Activated CD8-positive, alpha-beta memory T cell treated with anti-CD3 and anti-CD28 coated beads, Interleukin-2, amount 50 U/mL, for 24 hours (primary cell): ENCODE results near the gene TCERG1L.
"Not testable (repeated sequence)": the region's sequence is repeated elsewhere in the genome, so short reads cannot be mapped to it uniquely, and the experiment has no call there.

Source experiments
- DNase-seq: peaks from one replicate; pipeline ENCODE4 v3.0.0-alpha.2; 2020; ENCODE audit errors: extremely low read depth

The TCERG1L gene

DNA sequence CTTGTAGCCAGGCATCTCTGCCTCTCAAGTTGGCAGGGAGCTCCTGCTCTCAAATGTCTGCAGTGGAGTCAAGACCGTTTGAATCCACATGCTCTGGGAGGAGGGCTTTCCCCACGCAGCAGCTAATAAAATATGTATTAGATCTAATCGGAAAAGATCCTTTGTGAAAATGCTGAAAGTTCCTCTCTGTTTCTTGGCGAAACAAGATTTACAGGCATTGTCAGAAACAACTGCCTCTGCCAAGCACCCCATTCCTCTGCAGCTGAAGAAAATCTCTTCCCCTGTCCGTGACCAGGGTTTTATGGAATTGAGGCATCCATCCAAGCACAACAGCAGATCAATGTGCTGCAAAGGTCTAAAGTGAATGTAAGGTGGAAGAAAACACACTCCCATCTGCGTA is 165.8 kb downstream of the TCERG1L start:
- DNase-seq, result no peak

DNA sequence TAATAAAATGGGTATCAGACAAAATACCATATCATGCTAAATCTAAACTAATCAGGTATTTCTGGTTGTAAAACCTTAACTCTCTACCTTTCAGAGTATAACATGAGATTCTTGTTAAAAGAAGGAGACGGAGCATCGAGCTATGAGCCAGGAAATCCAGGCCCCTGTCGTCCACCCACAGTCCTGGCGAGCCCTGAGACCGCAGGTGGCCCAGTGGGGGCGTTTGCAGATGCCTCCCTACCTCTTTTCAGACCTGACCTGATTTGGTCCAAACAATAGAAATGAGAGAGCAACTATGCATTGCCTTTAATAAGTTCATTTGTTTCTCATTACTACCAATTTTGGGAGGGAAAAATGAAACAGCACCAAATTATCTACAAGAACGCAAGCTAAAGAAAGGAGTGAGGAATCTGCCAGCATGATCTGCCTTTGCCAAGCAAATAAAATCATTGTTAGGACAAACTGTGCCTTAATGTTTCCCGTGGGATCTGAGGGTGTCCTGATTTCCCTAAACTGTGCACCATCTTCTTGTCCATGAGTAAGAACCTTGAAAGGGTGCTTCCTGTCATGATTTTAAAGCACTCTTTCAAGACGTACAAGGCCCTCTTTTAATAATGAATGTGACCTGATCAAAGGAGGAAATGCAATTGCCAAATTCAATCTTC is 166.7 kb downstream of the TCERG1L start:
- no peak for DNase-seq

DNA sequence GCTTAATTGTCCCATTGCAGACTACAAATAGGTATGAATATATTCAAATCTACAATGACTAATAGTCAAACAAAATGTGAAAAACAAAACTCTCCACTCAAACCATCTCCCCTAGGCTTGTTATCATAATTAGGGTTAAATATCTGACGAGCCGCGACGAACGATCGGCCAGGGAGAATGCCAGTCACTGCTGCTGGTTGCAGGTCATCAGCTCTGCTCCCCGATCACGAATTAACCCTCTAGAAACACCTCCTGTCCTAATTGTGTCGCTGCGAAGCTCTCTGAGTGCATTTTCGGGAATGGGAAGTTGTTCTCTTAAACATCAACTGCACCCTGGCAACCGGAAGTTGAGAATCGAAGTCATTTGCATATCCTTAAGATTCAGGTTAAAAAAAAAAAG is 167.3 kb downstream of the TCERG1L start:
- DNase-seq, result no peak

DNA sequence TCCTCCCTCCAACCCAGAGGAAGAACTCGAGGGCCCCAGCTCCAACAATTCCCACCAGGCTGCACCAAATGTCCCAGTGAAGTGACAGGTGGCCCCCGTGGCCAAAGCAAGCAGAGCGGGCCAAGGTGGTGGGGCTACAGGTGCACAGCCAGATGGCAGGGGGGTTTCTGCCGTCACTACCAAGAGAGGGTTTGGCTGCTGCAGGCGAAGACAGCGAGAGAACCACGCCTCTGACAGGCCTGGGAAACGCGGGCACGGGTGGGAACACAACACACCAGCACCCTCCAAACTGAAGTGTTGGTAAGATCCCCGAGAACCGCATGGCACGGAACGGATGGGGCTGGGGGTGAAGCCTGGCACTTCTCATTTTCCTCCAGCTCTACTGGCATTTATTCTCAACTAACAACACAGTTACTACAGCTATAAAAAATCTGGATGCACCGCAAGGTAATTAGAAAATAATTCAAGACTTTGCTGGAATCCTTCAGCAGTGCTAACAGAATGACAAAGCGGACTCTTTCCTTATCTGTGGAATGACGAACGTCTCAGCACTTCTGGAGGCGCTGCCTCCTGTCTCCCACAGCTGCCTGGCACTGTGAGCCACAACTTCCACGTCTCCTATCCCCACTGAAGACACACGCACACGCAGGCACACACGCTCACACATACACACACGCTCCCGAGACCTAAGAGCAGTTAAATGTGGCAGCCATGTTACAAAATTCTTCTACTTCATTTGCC is 167.9 kb downstream of the TCERG1L start:
- DNase-seq, result no peak

DNA sequence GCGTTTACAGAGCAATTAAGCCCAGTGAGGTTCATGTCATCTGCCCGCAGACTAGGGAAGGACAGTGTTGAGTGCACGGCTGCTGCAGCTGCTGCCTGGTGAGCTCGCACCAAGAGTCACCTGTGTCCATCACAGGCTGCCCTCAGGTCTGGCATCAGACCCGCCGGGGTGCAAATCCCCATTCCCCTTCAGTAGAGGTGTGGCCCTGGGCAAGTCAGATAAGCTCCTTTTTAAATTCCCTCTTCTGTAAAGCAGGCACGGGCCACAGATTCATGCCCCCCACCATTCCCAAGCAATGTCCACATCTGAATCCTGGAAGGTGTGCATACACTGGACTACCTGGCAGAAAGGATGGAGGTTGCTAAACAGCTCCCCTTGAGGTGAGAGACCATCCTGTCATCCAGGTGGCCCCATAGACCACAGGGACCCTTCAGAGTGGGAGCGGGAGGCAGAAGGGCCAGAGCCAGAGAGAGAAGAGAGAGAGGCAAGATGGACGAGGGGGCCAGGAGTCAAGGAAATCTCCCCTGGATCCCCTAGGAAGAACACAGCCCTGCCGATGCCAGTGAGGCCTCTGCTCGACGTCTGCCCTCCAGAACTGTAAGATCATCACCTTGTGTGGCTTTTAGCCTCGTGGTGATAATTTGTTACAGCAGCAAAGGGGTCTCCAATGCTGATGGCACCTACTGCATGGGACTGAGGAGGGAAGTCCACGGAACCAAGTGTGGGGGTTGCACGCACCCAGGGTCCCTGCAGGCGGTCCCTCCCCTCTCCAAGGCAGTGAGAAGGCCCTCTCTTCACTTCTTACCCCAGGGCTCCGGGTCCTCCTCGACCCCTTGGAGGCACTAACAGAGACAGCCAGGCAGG is 168.8 kb downstream of the TCERG1L start:
- no peak for DNase-seq

DNA sequence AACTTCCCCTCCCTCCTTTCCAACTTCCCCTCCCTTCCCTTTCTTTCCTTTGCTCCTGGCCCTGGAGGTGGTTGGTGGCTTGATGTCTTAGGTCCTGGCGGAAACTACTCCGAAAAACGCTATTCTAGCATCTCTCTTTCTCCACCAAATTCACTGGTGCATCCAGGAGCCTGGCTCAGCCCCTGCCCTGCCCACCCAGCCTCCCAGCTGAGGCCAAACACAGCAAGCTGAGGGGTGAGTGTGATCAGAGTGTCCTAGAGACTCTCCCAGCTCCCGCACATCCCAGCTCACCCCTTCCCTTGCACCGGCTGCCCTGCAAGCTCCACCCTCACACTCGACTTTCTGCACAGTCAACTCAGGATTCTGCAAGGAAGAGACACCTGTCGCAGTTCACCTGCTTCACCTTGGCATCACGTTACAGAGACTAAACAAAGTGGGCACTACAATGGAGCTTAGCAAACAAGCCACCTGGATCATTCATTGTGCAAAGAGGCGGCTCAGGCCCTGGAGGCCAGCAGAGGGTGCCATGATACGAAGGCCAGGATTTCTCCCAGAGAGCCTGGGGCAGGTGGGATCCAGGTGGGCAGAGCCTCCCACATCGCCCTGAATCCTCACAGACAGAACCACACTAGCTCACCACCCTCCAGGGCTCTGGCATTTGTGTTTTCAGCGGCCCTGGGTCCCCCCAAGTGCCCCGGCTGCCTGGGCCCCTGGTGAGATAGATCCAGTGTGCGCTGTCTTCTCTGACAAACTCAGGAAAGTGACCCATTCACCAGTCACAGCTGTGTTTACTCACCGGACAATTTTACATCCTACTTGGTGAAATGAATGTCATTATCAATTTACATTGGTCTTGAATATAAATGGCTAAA is 169.6 kb downstream of the TCERG1L start:
- no peak for DNase-seq

DNA sequence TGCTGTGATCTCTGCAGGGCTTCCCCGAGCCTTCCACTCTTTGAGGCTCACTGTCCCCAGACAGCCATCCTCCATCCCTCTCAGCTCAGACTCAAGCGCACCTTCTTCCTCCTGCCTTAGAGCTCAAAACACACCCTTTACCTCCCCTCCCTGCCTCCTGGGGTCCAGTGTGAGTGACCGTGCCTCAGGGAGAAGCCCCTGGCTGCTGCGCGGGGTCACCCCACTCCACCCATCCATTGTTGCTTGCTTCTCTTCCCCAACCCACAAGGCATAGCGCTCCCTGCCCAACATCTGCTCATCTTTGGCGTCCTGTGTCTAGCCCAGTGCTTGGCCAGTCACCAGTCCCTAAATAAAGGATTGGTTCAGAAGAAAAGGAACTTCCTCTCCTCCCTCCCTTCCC is 170.3 kb downstream of the TCERG1L start:
- no peak for DNase-seq

DNA sequence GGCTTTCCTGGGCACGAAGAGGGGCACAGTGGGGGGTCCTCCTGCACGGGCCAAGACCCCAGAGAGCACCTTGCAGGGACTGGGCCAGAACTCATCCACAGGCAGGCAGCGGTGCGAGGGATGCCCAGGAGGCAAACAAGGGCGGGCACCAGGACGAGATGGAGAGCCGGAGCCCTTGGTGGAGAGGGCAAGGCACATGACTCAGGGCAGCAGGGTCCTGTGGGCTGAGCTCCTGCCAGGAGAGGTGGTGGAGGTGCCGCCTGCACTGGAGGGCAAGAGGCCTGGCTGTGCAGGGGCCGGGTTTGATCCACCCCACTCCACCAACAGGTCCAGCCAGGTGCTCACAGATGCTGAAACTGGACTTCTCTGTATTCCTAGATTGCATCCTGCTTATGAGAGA is 170.9 kb downstream of the TCERG1L start:
- DNase-seq, result no peak

DNA sequence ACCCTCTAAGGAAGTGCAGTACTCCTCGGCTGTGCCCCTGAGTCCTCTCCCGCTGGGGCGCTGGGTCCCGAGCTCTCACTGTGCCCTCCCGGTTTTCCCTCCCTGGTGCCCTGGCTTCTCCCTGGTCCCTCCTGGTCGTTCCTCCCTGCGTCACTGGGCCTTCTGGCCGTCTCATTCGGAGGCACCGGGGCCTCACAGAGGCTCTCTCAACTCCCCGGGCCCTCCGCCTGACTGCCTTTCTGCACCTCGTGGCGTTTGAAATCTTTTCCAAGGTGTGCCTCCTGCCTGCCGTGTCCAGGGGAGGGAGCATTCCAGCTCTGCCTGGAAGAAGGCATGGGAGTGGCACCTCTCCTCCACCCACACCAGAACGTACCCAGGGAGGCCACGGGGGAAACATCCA is 174.3 kb downstream of the TCERG1L start:
- DNase-seq, result no peak

DNA sequence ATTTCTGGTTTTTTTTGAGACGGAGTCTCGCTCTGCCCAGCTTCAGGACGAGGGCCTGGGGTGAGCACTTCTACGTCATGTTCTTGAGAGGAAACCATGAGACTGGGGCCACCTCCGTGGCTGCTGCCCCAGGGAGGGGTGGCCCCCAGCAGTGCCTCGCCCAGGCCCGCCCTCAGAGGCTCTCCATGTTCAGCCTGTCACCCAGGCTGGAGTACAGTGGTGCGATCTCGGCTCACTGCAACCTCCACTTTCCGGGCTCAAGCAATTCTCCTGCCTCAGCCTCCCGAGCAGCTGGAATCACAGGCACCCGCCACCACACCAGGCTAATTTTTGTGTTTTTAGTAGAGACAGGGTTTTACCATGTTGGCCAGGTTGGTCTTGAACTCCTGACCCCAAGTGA is 175.2 kb downstream of the TCERG1L start:
- not testable (repeated sequence) for DNase-seq

DNA sequence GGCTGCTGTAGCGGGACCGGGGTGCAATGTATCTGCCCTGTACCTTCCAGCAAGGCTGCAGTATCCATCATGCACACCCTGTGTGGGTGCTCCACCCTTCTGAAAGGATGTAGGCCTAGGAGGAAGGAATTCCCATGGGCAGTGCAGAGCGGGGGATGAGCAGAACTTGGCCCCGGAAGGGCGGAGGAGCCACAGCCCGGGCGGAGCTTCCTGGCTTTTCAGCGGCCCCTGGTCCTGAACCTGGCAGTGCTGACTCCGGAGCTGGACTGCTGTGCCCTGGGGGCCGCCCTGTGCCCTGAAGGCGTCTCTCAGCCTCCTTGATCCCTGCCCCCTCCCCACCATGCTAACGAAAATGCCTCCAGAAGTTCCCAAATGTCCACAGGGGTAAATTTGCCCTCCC is 175.8 kb downstream of the TCERG1L start:
- DNase-seq, result no peak

DNA sequence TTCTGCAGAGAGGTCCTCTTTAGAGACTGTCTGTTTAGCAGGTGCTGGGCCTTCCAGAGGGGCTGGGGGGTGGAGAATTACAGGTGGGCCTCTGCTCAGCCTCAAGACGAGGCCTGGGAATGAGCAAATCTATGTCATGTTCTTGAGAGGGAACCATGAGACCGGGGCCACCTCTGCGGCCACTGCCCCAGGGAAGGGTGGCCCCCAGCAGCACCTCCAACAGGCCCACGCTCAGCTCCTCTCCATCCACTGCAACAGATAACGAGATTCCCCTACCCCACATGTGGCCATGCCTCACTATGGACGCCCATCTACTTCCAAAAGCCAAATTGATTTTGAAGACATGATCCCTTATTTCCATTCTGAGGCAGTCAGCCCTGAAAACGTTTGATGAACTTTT is 176.9 kb downstream of the TCERG1L start:
- DNase-seq, result no peak

DNA sequence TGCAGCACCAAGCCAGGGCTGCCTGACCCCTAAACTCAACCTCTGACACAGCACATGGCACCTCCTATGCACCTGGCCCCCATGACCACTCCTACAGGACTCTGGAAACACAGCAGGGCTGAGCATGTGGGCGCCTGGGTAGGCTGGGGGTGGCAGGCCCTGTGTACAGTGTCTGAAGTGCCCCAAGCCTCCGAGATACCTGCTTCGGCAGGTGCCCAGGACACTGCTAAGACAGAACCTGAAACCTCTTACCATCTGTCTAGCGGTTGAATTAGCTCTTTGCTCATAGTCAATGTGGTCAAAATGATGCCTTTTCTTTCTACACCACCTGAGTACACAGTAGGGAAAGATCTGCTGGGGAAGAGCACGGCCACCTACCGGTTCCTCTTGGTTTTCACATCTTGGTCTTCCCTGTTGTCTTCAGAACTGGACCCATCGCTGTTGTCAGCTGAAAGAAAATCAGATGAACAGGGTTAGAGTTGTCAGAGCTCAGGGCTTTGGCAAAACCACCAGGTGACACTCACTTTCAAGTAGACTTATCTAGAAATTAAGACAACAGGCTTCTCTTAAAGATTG is 177.4 kb downstream of the TCERG1L start:
- no peak for DNase-seq

DNA sequence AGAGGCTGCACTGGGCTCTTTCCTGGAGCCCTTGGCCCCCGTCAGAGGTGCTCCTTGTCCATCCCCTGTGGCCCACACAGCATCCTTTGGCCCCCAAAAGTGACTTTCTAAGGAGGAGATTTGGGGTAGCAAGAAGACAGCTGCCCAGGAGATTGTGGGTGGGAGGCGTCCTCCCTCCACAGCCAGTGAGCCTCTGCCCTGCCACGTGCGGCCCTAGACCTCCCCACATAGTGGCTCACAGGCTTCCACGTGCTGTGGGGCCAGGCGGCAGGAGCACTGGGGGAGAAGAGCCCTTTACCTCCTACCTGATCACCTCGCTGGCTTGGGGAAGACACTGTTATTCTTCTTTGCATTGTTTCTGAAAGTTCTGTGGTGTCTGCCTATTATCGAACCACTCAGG is 178.8 kb downstream of the TCERG1L start:
- DNase-seq, result no peak

DNA sequence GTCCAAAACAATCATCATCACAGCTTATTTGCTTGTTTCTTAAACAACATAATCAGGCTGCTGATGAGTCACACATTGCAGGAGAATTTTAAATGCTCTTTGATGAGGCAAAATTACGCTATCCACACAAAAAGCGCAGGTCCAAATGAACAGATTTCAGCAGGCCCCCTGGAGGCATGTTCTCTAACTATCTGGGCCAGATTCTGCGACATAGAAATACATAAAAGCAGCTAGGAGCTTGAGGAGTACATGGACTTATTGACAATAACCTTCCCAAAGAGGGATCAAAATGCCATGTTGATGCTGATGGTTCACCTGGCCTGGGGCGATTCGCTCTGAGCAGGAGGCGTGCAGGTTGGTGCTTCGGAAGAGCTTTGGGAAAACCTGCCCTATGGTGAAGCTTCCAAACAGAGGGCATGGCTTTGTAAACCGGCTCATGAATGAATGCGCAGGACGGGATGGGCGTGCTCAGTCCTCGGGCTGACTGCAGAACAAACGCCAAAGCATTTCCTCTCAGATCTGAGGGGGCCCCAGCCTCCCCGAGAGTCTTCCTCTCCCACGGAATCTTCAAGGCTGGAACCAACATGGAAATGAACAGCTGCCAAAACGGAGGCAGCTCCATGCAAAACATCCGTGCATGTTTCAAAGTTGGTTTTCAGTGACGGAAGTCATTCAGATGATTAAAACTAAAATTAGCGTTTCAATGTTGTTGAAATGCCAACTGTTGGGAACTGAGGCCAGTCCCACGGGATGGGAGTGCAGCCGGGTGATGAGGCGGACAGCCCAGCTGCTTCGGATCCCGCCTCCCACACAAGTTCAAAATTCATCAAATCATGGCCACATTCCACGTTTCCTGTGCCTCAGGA is 179.6 kb downstream of the TCERG1L start:
- DNase-seq, result no peak

DNA sequence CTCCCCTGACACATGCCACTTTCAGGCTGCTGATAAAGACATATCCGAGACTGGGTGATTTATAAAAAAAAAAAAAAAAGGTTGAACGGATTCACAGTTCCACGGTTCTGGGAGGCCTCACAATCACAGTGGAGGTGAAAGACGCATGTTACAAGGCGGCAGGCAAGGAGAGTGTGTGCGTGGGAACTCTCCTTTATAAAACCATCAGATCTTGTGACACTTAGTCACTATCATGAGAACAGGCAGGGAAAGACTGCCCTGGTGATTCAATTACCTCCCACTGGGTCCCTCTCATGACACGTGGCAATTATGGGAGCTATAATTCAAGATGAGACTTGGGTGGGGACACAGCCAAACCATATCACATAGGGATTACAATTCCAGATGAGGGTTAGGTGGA is 181.5 kb downstream of the TCERG1L start:
- DNase-seq, result no peak

DNA sequence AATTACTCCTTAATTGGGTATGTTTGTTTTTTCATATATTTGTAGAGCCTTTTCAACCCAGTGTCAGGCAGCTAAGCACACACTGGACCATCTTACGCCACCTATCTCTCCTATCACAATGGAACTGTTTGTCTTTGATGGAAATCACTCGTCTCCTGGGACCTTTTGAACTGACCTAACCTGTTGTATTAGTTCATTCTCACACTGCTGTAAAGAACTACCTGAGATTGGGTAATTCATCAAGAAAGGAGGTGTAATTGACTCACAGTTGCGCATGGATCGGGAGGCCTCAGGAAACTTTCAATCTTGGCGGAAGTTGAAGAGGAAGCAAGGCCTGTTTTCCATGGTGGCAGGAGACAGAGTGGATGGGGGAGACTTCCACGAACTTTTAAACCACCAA is 182.0 kb downstream of the TCERG1L start:
- DNase-seq, result no peak

DNA sequence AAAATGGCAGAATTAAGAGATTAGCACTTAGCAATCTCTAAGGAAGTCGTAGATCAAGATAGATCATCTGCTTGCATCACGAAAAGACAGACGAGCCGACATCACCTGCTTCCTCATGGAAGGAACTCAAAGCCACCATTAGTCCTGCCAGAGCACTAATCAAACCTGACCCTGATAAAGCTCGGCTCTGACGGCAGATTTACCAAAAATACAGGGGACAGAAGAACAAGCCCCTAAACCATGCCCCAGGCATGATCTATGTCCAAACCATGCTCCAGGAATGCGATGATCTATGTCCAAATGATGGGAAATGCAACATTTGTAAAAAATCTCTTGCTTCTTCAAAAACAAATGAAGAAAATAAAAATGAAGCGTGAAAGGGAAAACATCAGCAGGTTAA is 182.8 kb downstream of the TCERG1L start:
- no peak for DNase-seq

DNA sequence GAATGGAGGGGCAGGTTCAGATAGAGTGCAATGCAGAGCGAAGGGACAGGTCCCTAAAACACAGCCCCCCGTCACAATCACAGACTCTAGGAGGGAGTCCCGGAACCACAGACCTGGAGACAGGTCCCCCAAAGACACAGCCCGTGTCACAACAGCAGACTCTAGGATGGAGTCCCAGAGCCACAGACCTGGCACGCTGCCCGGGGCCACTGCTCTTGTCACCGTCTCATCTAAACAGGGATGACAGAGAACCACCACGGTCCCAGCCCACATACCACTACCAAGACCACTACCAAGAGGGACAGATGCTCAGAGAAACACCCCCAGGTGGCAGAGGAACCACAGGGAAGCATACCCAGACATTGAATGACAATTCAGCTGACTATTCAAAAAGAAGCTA is 183.9 kb downstream of the TCERG1L start:
- no peak for DNase-seq

DNA sequence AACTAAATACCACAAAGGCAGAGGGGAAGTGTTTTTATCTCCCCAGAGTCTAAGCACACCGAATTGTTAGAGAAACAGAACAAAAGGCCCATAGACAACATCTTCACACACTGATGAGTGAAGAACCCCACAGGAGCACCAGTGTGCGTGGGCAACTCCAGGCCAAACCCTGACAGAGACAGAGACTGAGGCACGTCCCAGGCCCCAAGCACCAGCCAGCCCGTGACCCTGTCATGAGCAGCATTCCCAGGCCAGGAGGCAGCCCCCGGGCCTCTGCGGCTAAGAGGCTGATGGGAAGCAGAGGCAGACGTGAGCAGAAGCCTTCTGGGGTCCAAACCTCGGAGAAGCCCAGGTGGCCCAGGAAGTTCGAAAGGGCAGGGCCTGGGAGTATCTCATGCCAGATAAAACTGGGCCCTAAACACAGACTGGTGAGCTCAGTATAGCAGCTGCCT is 184.4 kb downstream of the TCERG1L start:
- no peak for DNase-seq
